ENCODE data around the gene PROSER2.

- TF ChIP-seq REST (IDR thresholded peaks at IDR 0.05; ENCODE audit: low read depth) (no peak), CREB1 (IDR thresholded peaks at IDR 0.05; ENCODE audit: low read depth) (no peak), USF1 (IDR thresholded peaks at IDR 0.05) (no peak), CEBPB (IDR thresholded peaks at IDR 0.05) (no peak), TAF1 (IDR thresholded peaks at IDR 0.05; ENCODE audit: low read depth) (no peak), NFIC (IDR thresholded peaks at IDR 0.05) (no peak), EGR1 (IDR thresholded peaks at IDR 0.05) (no peak)
Measured at GRCh38 chr10:11810973-11811372, 12.2 kb upstream of the PROSER2 start.
